Hematopoietic multipotent progenitor cell treated with erythropoietin and hydrocortisone succinate and interleukin-3 and kit ligand, for 8 days (in vitro differentiated cells): ENCODE measurements around the gene PGGHG.
A peak's percentile ranks its signal among the peaks of the same experiment; 100 is the strongest.
"Not testable (repeated sequence)": the region's sequence is repeated elsewhere in the genome, so short reads cannot be mapped to it uniquely, and the experiment has no call there.

Experiments used
- DNase-seq: peaks from one replicate; pipeline ENCODE4 v3.0.0-alpha.2; 2015

Gene PGGHG

DNA sequence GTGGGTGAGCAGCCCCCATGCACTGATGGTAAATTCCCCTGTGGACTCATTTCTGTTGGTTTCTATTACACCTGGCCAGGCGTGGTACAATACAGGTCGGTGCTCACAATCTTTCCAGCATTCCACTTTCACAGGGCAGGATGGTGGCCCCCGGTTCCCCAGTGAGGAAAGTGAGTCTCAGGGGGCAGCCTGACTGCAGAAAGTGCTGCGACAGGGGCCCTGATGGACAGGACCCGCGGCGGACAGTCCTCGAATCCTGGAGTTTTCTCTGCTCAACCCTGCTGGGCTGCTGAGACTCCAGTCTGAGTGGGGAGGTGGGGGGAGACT, 3.1 kb upstream of the PGGHG start:
- DNase-seq, result no peak

DNA sequence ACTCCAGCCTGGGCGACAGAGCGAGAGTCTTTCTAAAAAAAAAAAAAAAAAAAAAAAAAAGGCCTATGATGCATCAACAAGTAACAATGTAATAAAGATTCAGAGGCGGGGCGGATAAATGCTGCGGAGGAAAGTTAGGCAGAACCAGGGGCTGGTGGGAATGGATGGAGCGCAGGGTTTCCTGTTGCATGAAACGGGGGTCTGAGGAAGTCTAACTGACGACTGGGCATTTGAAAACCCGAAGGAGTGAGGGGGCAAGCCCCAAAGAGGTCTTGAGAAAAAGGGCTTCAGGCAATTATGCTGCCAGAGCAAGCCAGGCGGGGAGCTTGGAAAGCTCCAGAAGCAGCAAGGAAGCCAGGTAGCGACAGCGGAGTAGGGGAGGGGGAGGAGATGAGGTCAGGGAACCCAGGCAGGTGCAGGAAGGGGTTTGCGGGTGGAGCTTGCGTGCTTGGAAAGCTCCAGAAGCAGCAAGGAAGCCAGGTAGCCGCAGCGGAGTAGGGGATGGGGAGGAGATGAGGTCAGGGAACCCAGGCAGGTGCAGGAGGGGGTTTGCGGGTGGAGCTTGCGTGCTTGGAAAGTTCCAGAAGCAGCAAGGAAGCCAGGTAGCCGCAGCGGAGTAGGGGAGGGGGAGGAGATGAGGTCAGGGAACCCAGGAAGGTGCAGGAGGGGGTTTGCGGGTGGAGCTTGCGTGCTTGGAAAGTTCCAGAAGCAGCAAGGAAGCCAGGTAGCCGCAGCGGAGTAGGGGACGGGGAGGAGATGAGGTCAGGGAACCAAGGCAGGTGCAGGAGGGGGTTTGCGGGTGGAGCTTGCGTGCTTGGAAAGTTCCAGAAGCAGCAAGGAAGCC, 1.7 kb upstream of the PGGHG start:
- not testable (repeated sequence) for DNase-seq

DNA sequence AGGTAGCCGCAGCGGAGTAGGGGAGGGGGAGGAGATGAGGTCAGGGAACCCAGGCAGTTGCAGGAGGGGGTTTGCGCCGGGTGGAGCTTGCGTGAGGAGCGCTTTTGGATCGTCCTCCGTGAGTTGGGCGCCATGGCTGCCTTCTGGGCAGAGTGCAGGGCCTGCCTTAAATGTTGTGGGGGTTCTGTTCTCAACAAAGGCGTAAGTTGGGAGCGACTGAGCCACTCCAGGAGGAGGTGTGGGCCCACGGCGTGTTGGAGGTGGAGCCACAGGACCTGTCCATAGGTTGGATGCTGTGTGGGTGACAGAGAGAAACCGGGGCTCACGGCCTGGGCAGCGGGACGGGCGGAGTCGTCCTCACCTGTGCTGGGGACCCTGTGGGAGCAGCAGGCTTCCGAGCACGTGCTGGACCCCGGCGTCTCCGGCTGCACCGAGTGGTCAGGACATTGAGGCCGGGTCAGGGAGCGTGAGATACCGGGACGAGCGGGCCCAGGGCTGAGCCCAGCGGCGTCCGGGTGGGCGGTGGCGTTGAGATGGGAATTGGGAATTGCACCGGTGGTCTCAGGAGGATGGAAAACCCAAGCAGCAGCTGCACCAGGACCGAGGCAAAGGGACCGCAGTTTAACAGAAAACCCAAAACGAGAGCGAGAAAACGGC, 977 bp upstream of the PGGHG start:
- DNase-seq, result no peak

DNA sequence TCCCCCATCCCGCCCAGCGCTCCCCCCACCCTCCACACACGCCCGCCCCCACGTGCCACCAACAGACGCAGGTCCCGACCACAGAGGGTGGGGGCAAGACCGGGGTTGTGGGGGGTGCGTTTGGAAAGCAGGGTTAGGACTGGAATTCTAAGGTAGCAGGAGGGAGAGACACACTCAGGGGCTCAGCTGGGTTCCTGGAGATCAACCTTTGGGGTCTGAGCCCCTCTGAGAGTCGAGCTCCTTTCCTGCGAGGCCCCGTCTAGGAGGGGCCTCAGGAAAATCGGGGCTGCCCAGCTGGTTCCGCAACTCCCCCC, 429 bp downstream of the PGGHG start:
- no peak for DNase-seq

DNA sequence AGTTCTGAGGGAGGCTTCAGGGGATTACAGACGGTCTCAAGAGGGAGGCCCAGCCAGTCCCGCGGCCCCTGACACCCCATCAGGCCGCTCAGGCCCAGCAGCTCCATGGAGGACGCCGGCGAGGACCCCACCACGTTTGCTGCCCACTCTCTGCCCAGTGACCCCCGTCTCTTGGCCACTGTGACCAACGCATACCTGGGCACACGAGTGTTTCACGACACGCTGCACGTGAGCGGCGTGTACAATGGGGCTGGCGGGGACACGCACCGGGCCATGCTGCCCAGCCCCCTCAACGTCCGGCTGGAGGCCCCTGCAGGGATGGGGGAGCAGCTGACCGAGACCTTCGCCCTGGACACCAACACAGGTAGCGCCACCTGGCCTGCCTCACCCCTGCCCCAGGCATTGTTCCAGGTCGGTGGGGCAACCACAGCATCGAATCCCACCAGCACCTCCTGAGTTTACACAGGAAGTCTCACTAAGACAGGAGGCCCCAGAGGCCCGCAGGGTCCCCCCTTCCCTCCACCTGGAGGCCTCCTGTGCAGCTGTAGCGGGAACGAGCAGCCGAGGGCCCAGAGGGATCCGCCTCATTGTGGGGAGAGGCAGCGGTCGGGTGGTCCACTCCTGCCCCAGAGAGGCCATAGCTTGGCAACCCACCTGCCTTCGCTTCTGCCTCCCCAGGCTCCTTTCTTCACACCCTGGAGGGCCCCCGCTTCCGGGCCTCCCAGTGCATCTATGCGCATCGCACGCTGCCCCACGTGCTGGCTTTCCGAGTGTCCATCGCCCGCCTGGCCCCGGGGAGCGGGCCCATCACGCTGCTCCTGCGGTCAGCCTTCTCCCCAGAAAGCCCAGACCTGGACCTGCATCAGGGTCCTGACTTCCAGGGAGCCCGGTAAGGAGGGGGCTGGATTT, 1.0 kb downstream of the PGGHG start:
- DNase-seq, result no peak

DNA sequence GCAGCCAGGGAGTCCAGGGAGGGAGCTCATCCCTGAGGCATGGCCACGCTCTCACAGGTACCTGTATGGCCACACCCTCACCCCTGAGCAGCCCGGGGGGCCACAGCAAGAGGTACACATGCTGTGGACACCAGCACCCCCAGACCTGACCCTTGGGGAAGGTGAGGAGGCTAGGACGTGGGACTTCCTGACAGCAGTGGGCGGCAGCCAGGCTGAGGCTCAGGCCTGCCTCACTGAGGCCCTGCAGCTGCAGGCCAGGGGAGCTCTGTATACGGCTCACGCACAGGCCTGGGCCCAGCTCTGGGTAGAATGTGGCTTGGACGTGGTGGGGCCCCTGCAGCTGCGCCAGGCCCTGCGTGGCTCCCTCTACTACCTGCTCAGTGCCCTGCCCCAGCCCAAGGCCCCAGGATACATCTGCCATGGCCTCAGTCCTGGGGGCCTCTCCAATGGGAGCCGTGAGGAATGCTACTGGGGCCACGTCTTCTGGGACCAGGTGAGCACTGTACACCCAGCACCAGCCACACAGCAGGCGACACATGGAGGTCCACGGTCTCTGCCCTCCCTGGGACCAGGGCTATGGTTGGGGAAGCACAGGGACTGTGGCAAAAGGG, 1.8 kb downstream of the PGGHG start:
- DNase-seq, result no peak

DNA sequence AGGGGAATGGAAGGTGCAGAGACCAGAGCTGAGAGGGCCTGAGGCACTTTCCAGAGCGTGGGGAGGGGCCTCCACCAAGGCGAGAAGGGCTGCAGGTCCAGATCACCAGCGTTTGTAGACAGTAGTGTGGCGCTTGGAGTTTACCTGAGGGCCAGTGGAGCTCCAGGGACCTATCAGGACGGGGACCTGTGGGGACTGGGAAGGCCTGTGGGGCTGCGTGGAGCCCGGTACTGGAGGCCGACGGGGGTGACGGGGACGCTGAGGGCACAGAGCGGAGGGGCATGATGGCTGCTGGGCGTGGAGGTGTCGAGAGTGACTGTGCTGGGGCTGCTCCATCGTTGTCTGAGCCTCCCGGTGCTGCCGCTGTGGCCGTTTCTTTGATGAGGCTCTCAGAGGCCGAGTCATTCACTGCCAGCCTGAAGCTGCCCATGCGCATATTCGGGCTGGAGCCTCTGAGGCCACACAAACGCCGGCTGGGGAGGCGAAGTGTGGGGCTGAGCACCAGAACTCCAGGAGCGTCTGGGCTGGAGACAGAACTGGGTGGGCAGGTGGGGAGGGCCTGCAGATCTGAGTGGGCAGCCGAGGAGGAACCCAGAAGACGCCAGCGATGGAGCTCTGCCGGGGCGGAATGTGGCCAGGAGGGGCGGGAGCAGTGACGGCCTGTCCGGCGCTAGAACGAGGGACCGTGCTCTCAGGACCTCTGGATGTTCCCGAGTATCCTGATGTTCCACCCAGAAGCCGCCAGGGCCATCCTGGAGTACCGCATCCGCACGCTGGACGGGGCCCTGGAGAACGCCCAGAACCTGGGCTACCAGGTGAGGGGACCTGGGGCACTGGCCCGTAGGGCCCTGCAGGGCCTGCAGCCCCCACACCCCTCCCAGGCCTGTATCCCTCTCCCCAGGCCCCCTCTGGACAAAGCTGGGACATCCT, 2.6 kb downstream of the PGGHG start:
- DNase-seq, result no peak

DNA sequence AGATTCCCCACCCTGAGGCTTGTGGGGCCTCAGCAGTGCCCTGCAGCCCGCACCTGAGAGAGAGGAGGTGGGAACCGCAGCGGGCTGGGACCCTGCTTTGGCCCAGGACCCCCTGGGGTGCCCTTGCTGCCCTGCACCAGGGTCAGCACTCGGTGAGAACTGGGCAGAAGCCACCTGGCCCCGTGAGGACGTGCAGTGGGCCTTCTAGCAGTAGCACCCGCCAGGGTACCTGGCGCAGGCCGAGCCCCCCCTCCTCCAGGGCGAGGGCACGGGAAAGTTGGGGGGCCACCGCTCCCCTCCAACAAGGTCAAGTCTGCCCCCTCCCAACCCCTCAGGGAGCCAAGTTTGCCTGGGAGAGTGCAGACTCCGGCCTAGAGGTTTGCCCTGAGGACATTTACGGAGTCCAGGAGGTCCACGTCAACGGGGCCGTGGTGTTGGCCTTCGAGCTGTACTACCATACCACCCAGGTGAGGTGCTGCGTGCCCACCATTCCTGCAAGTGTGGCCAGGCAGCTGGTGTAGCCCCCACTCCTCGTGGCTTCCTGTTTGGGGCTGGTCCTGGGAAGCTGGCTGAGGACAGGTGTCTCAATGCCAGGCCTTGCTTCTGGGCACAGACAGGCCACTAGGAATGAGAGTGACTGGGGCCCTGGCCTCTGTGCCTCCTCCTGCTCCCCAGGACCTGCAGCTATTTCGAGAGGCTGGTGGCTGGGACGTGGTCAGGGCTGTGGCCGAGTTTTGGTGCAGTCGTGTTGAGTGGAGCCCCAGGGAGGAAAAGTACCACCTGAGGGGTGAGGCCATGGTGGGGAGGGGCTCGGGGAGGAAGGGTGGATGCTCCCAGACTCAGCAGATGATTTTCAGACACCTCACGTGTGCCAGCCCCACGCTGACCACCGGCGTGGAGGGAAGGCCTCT, 3.5 kb downstream of the PGGHG start:
- DNase-seq, result no peak

DNA sequence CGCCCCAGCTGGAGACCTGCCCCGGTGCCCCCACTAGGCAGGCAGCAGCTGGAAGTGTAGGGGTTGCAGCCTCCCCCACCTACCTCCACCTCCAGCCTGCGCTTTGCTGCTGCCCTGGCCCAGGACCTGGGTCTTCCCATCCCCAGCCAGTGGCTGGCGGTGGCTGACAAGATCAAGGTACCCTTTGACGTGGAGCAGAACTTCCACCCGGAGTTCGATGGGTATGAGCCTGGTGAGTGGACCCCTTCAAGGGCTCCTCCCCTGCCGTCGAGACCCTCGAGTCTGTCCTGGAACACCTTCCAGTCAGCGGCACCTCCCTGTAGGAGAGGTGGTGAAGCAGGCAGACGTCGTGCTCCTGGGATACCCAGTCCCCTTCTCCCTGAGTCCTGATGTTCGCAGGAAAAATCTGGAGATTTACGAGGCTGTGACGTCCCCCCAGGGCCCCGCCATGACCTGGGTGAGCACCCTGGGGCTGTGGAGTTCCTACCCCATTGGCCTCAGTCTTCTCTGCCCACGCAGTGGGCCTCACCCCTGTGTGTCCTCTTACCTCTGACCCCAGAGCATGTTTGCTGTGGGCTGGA, 4.4 kb downstream of the PGGHG start:
- no peak for DNase-seq

DNA sequence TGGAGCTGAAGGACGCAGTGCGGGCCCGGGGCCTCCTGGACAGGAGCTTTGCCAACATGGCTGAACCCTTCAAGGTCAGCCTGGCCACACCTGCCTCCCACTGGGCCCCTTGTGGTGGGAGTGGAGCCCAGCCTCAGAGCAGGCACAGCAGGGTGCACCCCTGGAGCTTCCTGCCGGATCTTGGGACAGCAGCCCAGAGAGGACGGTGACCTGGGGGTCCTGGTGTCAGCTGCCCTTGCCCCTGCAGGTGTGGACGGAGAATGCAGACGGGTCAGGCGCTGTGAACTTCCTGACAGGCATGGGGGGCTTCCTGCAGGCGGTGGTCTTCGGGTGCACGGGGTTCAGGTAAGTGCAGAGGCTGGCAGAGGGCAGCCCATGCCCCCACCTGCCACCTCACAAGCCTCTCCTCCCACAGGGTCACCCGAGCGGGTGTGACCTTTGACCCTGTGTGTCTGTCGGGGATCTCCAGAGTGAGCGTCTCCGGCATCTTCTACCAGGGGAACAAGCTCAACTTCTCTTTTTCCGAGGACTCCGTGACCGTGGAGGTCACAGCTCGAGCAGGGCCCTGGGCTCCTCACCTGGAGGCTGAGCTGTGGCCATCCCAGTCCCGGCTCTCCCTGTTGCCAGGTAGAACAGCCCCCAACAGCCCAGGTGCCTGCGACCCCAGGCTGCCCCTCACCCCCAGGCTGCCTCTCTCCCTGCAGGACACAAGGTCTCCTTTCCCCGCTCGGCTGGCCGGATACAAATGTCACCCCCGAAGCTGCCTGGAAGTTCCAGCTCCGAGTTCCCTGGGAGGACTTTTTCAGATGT, 5.1 kb downstream of the PGGHG start:
- no peak for DNase-seq

DNA sequence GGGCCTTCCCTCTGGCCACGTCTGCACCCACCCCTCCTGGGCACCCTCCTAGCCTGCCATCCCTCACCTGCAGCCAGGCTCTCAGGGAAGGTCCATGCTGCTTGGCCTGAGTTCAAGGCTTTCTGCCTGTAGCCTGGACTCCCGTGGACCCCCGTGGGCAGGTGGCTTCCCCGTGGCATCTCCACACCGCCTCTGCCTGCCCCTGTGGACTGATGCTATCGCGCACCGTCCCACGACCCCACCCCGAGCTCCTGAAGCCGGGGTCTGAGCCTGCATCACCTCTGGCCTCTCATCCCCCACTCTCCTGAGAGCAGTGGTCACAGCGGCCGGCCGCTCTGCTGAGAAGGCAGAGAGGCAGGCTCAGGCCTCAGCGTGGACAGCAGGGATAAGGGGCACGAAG, 5.9 kb downstream of the PGGHG start:
- no peak for DNase-seq

DNA sequence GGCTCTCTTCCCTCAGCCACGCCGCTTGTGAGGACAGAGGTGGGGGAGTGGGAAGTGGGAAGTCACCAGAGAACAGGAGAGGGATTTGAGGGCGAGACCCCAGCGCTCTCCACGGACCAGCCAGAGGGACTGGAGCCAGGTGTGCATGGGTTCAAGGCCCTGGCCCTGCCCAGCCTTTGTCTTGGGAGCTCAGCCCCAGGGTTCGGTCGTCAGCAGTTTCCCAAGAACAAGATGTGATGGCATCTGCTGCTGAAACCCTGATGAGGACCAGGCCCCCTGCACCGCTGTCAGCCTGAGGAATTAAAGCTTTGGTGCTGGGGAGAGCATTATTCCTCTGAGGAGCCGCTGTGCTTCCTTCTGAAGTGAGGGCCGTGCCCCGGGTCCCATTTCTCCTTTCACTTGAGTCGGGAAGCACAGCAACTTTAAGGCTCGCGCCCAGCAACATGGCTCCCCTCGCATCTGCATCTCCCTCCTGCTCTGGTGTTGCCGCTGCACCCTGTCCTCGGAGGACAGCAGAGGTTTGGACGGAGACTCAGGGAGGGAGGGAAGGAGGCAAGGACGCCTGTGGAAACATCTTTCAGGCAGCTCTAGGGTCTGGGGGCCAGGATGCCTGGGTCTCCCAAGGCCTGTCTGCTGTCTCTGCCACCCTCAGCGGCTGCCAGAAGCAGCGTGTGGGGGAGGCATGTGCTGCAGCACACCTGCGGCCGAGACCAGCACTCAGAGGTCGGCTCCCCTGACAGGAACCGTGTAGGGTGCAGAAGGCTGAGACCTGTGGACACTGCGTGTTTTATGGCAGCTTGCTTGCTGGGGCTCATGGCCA, 6.6 kb downstream of the PGGHG start:
- DNase-seq, result no peak

DNA sequence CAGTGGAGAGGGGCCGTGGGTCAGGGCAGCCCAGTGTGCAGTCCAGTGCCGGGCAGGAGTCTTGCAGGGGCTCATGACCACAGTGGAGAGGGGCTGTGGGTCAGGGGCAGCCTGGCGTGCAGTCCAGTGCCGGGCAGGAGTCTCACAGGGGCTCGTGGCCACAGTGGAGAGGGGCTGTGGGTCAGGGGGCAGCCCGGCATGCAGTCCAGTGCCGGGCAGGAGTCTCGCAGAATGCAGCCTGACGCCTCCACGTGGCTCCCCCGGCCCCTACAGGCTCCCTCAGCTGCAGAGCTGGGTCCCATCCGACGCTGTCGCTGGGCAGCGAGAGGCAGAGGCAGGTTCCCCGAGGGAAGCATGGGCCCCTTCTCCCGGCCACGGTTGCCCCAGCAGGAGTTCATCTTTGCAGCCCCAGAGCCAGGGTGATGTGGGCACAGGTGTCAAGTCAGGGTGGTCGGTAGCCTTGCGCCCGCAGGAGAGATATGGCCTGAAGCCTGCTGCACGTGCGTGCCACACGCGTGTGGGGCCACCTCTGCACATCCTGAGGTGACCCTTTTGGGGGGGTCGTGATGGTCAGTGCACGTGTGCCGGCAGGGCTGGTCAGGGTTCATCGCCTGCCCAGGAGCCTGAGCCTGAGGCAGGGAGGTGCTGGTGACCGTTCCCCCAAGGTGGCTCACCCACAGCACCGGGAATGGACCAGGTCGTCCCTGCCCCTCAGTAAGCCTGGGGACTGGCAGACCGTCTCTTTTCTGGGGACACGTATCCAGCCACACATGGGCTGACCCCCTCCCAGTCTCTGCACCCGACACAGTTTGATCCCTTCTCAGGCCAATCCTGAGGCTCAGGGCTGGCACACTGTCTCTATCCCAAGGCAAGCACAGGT, 7.5 kb downstream of the PGGHG start:
- DNase-seq, result no peak

DNA sequence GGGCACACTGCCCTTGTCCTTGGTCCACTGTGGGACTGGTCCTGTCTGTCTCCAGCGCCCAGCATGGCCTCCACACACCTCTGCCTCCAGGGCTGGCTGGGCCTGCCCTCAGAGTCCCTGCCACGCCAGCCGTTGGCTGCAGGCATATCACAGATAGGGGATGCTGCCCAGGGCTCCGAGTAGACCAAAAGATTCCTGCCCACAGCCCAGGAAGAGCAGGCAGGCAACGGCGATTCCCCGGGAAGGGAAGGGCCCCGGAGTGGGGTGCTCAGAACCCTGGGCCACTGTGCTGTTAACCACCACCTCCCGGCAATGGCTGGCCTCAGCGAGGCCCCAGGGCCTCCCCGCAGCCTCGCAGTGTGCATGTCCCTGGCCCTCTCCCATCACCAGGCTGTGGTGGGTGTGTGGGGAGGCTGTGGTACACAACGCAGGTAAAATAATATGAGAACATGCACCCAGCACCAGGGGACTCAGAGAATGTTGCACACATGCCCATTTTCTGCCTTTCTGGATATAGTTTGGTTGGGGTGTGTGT, 8.2 kb downstream of the PGGHG start:
- DNase-seq, result no peak

DNA sequence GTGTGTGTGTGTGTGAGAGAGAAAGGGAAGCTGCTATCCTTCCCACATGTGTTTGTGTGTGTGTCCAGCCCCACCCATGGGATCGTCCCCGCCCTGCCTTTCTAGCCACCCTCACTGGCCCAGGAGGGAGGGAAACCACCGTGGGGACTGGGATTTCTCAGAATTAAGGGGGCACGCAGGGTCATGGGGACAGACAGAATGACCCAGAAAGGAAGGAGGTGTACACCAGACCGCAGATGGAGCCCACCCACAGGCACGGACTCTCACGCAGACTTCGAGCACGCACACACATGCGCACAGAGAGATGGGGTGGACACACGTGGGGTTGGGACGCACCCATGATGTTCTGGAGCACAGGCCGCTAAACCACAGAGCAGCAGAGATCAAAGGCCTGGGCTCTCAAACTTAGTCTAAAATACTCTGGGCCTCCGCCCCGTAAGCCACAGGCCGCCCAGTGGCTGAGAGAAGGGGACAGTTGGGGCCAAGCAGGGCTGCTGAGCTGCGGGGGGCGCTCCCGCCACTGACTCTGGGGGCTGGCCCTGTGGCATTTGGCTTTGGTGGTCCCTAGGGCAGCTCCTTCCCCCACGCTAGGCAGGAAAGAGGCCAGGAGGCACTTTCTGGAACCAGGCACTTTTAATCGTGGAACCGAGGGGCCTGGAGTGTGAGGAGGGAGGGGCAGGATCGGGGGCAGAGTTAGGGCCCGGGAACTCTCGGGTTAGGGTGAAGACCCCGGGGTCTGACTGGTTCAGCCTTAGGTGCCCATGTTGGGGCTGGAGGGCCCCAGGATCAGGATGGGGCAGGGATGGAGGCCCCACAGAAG, 8.9 kb downstream of the PGGHG start:
- peak; percentile 31 for DNase-seq

DNA sequence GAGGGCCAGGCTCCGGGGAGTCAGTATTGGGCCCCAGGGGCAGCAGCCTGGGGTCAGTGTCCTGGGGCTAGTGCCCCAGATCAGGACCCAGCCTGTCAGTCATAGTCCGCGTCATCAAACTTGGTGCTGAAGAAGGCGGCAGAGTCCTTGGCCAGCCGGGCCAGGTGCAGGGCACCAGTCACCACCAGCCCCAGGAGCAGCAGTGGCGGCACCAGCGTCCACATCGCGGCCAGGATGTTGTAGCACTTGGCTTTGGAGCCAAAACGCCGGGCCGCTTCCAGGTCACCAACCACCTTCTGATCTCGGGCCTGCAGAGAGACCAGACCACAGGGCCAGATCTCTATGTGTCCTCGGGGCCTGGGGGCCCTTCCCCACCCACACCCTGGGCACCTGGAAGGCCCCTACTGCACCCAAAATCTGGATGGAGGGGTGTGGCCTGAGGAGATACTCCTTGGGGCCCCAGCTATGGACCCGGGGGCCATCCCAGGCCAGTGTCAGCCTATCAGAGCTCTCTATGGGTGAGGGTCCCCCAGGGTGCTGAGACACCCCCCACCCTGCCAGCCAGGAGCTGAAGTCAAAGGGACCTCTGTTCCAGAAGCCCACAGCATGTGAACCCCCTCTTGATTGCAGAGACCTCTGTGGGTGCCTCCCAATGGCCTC, 9.6 kb downstream of the PGGHG start:
- DNase-seq, result no peak
